ENCODE results near the gene DSCAML1. TPM values are rescaled to one million over a fixed set of nuclear protein-coding genes. Genes with fewer than 3 reads are reported as not detected.

Gene DSCAML1
- total and polyA plus RNA-seq, 7 donors = 0.04 to 0.52 (median 0.06) TPM

DNA sequence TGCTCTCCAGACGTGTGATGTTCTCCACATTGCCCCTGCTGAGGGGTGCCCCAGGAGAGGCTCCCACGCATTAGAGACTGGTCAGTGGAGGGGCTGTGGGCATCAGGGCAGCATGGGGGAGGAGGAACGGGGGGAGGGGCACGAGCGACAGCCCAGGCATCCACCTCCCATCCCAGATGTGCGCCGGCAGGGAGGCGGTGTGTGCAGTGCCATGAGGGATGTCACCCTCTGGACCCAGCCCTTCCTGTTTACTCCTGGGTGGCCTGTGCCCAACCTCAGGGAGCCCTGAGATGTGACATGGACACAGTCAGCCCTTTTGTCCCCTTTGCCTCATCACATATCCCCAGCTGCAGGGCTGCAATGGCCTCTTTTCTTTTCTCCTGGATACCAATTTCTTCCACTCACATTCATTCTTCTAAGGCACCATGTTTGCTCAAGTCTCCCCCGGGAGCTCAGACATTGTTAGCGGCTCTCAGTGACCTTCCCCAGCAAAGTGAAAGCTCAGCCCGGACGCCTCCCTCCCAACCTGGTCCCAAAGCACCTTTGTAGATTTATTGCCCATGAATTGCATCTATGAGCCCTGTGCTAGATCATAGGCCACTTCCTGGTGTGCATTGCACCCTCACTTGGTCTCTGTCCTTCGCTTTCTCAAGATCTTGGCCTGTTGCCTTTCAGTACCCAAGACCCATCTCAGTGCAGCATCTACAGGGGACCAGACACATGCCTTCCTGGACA, 318.7 kb downstream of the DSCAML1 start:
- no peaks in the 10 kb centered on the region for H3K9me3 ChIP-seq
- DNase-seq = no peak
- H3K4me3 ChIP-seq = no peak overlapping the region
- intact Hi-C loops (cut with DNase I) = no loop called here
- no peaks in the 10 kb centered on the region for H3K36me3 ChIP-seq (ENCODE audit: insufficient read depth in 1 of 2, low read depth in 1 of 2)
- H3K27ac ChIP-seq = no peak overlapping the region
- 71 to 87% (median 80%) methylated on average over 13 of the region's 13 CpGs for WGBS, 3 donors
- no peak for ATAC-seq
- peaks cover 0 to 11% (median 0%) of the 10 kb centered on the region in 3 donors for H3K27me3 ChIP-seq (ENCODE audit: insufficient read depth in 3 of 3, low read length in 2 of 3)
- no peaks in the 10 kb centered on the region for H3K4me1 ChIP-seq
- TF ChIP-seq, protein P1, sequence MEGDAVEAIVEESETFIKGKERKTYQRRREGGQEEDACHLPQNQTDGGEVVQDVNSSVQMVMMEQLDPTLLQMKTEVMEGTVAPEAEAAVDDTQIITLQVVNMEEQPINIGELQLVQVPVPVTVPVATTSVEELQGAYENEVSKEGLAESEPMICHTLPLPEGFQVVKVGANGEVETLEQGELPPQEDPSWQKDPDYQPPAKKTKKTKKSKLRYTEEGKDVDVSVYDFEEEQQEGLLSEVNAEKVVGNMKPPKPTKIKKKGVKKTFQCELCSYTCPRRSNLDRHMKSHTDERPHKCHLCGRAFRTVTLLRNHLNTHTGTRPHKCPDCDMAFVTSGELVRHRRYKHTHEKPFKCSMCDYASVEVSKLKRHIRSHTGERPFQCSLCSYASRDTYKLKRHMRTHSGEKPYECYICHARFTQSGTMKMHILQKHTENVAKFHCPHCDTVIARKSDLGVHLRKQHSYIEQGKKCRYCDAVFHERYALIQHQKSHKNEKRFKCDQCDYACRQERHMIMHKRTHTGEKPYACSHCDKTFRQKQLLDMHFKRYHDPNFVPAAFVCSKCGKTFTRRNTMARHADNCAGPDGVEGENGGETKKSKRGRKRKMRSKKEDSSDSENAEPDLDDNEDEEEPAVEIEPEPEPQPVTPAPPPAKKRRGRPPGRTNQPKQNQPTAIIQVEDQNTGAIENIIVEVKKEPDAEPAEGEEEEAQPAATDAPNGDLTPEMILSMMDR (IDR thresholded peaks at IDR 0.05) = no peak

DNA sequence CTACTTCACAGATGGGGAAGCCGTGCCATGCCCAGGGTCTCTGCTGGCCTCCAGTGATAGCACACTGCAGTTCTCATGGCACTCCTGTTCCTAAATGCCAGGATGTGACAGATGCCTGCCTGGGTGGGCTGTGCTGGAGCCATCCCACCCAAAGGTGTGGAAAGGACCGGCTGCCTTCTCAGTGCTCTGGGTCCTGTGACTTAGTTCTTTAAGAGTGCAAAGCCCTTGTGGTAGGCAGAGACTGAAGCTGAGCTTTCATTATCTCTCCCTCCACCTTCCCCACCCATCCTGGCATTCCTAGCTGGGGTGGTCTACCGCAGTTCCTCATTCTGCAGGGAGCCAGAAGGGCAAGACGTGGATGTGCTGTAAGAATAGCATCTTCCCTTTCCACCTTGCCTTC, 319.3 kb downstream of the DSCAML1 start:
- H3K27ac ChIP-seq = no peak overlapping the region
- DNase-seq = no peak
- H3K36me3 ChIP-seq (ENCODE audit: insufficient read depth in 1 of 2, low read depth in 1 of 2) = no peaks in the 10 kb centered on the region
- ATAC-seq = no peak
- TF ChIP-seq, protein P1 (IDR thresholded peaks at IDR 0.05) = no peak
- H3K4me1 ChIP-seq = no peaks in the 10 kb centered on the region
- no peaks in the 10 kb centered on the region for H3K9me3 ChIP-seq
- 71 to 85% (median 79%) methylated on average over 4 of the region's 4 CpGs for WGBS, 3 donors
- H3K4me3 ChIP-seq = no peak overlapping the region
- peaks cover 0 to 11% (median 0%) of the 10 kb centered on the region in 3 donors for H3K27me3 ChIP-seq (ENCODE audit: insufficient read depth in 3 of 3, low read length in 2 of 3)
- intact Hi-C loops (cut with DNase I) = no loop called here

DNA sequence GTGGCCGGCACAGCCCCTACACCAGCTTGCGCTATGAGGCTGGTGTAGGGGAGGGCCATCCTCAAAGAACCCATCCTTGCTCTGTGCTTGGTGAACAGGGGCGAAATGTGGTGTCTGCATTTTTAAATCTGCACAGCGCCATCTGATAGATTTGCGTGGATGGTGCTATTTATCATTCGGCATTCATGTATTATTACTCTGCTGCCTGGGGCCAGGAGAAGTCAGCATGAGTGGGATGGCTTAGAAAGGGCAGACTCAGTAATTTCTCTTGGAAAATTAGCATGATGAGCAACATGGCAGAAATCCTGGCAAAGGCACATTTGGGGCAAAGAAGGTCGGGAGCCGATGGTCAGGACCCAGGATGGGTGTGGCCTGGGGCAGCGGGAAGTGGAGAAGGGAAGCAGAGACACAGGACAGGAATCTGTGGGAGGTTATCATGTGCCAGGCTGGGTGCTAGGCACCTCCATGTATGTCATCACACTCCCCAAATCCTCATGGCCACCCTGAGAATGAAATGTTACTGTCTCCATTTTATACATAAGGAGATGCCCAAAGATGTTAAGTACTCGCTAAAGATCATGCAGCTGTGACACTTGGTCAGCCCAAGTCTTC, 320.4 kb downstream of the DSCAML1 start:
- DNase-seq (no peak), ATAC-seq (no peak)
- peaks cover 0 to 7% (median 0%) of the 10 kb centered on the region in 3 donors for H3K27me3 ChIP-seq (ENCODE audit: insufficient read depth in 3 of 3, low read length in 2 of 3)
- no peak overlapping the region for H3K4me3 ChIP-seq
- whole genome bisulfite sequencing, 3 donors = 72 to 80% (median 76%) methylated on average over 10 of the region's 10 CpGs
- H3K9me3 ChIP-seq = no peaks in the 10 kb centered on the region
- no peaks in the 10 kb centered on the region for H3K4me1 ChIP-seq
- intact Hi-C loops (cut with DNase I) = no loop called here
- TF ChIP-seq, protein P1 (IDR thresholded peaks at IDR 0.05) = no peak
- H3K27ac ChIP-seq = no peak overlapping the region
- H3K36me3 ChIP-seq (ENCODE audit: insufficient read depth in 1 of 2, low read depth in 1 of 2) = no peaks in the 10 kb centered on the region

DNA sequence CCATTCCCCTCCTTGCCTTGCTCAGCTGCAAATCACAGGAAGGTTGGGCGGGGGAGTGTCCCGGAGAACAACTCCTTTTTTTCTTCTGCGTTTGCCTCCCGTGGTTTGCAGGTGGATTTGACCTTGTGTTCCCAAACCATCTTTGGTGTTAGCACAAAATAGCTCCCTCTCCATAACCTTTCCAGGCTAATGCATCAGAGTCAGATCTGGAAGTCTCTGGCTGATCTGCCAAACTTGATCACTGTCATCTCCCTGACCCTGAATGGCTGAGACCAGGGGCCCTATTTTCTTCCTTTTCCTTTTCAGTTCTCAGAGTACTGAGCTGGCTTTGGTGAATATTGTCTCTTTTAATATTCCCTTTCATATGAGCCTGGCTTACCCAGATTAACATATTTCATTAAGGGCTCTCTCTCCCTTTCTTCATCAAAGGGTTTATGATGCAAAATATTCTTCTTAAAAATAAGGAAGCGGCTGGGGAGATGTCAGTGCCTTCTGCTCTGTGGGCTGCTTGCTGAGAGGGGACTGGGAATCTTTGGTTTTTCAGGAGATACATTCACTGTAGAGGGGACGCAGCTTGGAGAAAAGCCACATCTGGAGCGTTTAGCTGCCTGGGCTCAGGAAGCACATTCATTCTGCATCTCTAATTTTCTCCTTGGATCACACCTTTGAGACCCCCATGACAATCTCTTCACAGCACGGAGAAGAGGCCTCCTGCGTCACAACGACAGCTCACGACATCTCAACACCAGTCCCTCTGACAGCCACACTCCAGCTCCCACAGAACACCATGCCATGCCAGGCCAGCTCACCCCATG, 321.1 kb downstream of the DSCAML1 start:
- Histone ChIP-seq H3K9me3 (no peaks in the 10 kb centered on the region), H3K27me3 (ENCODE audit: insufficient read depth in 3 of 3, low read length in 2 of 3) (peaks cover 0 to 7% (median 0%) of the 10 kb centered on the region in 3 donors), H3K27ac (no peak overlapping the region), H3K4me3 (no peak overlapping the region), H3K4me1 (no peaks in the 10 kb centered on the region), H3K36me3 (ENCODE audit: insufficient read depth in 1 of 2, low read depth in 1 of 2) (no peaks in the 10 kb centered on the region)
- ATAC-seq = no peak
- WGBS, 3 donors = 78 to 83% (median 79%) methylated on average over 11 of the region's 11 CpGs
- intact Hi-C loops (cut with DNase I) = no loop called here
- TF ChIP-seq, protein P1 (IDR thresholded peaks at IDR 0.05) = no peak
- DNase-seq = no peak

All from psoas muscle (tissue), 8 donors.